ENCODE results near the gene MICU2.

Gene MICU2

GRCh38 chr13:21625366-21625765 lies 21.4 kb upstream of the MICU2 start:
- Histone ChIP-seq H3K79me2 (ENCODE audit: low read length) (no peaks in the 10 kb centered on the region), H3K27ac (ENCODE audit: low read length) (no peak overlapping the region), H4K20me1 (ENCODE audit: insufficient read depth, low read length) (no peaks in the 10 kb centered on the region), H3K9ac (ENCODE audit: low read length) (no peak overlapping the region), H3K27me3 (ENCODE audit: low read depth, low read length) (peaks cover 15% of the 10 kb centered on the region), H3K4me3 (ENCODE audit: low read length) (peak overlapping the region; percentile 39; the same call in 1 of the 2 replicates), H3K9me3 (ENCODE audit: insufficient read depth, low read length) (no peaks in the 10 kb centered on the region), H3K36me3 (replicated peaks; ENCODE audit: low read depth, low read length) (no peaks in the 10 kb centered on the region), H2AFZ (ENCODE audit: low read depth, low read length) (peak overlapping the region; percentile 55), H3K4me1 (ENCODE audit: low read length) (peaks cover 4% of the 10 kb centered on the region; the same call in 1 of the 2 replicates), H3K4me2 (ENCODE audit: low read length) (peak overlapping the region; percentile 65)
- no peak for TF ChIP-seq EZH2phosphoT487 (IDR thresholded peaks at IDR 0.05; ENCODE audit: low read depth)
- peak; percentile 85 for TF ChIP-seq CTCF (IDR thresholded peaks at IDR 0.05; ENCODE audit: low read depth, low read length)

- H3K9ac ChIP-seq (ENCODE audit: low read length): no peak overlapping the region
- no peaks in the 10 kb centered on the region for H3K9me3 ChIP-seq (ENCODE audit: insufficient read depth, low read length)
- no peaks in the 10 kb centered on the region for H4K20me1 ChIP-seq (ENCODE audit: insufficient read depth, low read length)
- H3K27ac ChIP-seq (ENCODE audit: low read length): no peak overlapping the region
- no peaks in the 10 kb centered on the region for H3K36me3 ChIP-seq (replicated peaks; ENCODE audit: low read depth, low read length)
- peaks cover 4% of the 10 kb centered on the region; the same call in 1 of the 2 replicates for H3K4me1 ChIP-seq (ENCODE audit: low read length)
- no peak overlapping the region for H3K4me3 ChIP-seq (ENCODE audit: low read length)
- no peak for TF ChIP-seq EZH2phosphoT487 (IDR thresholded peaks at IDR 0.05; ENCODE audit: low read depth)
- TF ChIP-seq CTCF (IDR thresholded peaks at IDR 0.05; ENCODE audit: low read depth, low read length): no peak
- no peak overlapping the region for H3K4me2 ChIP-seq (ENCODE audit: low read length)
- no peaks in the 10 kb centered on the region for H3K79me2 ChIP-seq (ENCODE audit: low read length)
- H3K27me3 ChIP-seq (ENCODE audit: low read depth, low read length): peaks cover 30% of the 10 kb centered on the region
- no peak overlapping the region for H2AFZ ChIP-seq (ENCODE audit: low read depth, low read length)
Observed at GRCh38 chr13:21620861-21621260, 16.9 kb upstream of the MICU2 start.

GRCh38 chr13:21619633-21620220 lies 15.8 kb upstream of the MICU2 start:
- Histone ChIP-seq H3K27me3 (ENCODE audit: low read depth, low read length) (peaks cover 30% of the 10 kb centered on the region), H3K27ac (ENCODE audit: low read length) (no peak overlapping the region), H3K4me2 (ENCODE audit: low read length) (no peak overlapping the region), H3K9me3 (ENCODE audit: insufficient read depth, low read length) (no peaks in the 10 kb centered on the region), H3K36me3 (replicated peaks; ENCODE audit: low read depth, low read length) (no peaks in the 10 kb centered on the region), H4K20me1 (ENCODE audit: insufficient read depth, low read length) (no peaks in the 10 kb centered on the region), H2AFZ (ENCODE audit: low read depth, low read length) (no peak overlapping the region), H3K4me3 (ENCODE audit: low read length) (no peak overlapping the region), H3K79me2 (ENCODE audit: low read length) (no peaks in the 10 kb centered on the region), H3K9ac (ENCODE audit: low read length) (no peak overlapping the region), H3K4me1 (ENCODE audit: low read length) (no peaks in the 10 kb centered on the region)
- TF ChIP-seq EZH2phosphoT487 (IDR thresholded peaks at IDR 0.05; ENCODE audit: low read depth) (no peak), CTCF (IDR thresholded peaks at IDR 0.05; ENCODE audit: low read depth, low read length) (no peak)

- H4K20me1 ChIP-seq (ENCODE audit: insufficient read depth, low read length): no peaks in the 10 kb centered on the region
- H3K36me3 ChIP-seq (replicated peaks; ENCODE audit: low read depth, low read length): no peaks in the 10 kb centered on the region
- H3K4me2 ChIP-seq (ENCODE audit: low read length): no peak overlapping the region
- no peak overlapping the region for H3K4me3 ChIP-seq (ENCODE audit: low read length)
- no peak overlapping the region for H3K27ac ChIP-seq (ENCODE audit: low read length)
- peak overlapping the region; percentile 41; the same call in 1 of the 2 replicates for H2AFZ ChIP-seq (ENCODE audit: low read depth, low read length)
- H3K4me1 ChIP-seq (ENCODE audit: low read length): no peaks in the 10 kb centered on the region
- no peaks in the 10 kb centered on the region for H3K79me2 ChIP-seq (ENCODE audit: low read length)
- H3K27me3 ChIP-seq (ENCODE audit: low read depth, low read length): peaks cover 28% of the 10 kb centered on the region
- H3K9me3 ChIP-seq (ENCODE audit: insufficient read depth, low read length): no peaks in the 10 kb centered on the region
- H3K9ac ChIP-seq (ENCODE audit: low read length): no peak overlapping the region
- TF ChIP-seq CTCF (IDR thresholded peaks at IDR 0.05; ENCODE audit: low read depth, low read length) (no peak), EZH2phosphoT487 (IDR thresholded peaks at IDR 0.05; ENCODE audit: low read depth) (no peak)
Observed at GRCh38 chr13:21616880-21617279, 12.9 kb upstream of the MICU2 start.
